Anterior cingulate cortex (tissue), 58 donors: ENCODE data around the gene PPP2R2B.
A peak's percentile ranks its signal among the peaks of the same experiment; 100 is the strongest.

Experiments used
- DNase-seq, 58 donors: peaks; one replicate each; lab custom pipeline; 2025; lab: John Stamatoyannopoulos, UW

Gene PPP2R2B

DNA sequence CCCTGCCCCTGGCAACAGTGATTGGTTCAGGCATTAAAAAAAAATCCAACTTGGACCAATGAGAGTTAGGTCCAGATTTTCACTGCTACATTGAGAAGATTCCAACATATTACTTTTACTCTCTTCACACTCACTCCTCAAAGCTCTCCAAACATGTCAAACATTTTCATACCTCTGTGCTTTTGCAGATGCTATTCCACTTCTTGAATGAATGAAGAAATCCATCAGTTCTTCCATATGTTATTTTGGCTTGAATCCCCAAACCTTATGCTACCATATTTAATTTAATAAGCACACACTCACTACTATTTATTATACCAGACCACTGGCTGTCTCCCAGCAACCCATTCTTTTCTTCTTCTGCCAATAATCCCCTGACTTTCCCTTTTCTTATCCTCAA, 87.1 kb downstream of the PPP2R2B start:
- no peak for DNase-seq

DNA sequence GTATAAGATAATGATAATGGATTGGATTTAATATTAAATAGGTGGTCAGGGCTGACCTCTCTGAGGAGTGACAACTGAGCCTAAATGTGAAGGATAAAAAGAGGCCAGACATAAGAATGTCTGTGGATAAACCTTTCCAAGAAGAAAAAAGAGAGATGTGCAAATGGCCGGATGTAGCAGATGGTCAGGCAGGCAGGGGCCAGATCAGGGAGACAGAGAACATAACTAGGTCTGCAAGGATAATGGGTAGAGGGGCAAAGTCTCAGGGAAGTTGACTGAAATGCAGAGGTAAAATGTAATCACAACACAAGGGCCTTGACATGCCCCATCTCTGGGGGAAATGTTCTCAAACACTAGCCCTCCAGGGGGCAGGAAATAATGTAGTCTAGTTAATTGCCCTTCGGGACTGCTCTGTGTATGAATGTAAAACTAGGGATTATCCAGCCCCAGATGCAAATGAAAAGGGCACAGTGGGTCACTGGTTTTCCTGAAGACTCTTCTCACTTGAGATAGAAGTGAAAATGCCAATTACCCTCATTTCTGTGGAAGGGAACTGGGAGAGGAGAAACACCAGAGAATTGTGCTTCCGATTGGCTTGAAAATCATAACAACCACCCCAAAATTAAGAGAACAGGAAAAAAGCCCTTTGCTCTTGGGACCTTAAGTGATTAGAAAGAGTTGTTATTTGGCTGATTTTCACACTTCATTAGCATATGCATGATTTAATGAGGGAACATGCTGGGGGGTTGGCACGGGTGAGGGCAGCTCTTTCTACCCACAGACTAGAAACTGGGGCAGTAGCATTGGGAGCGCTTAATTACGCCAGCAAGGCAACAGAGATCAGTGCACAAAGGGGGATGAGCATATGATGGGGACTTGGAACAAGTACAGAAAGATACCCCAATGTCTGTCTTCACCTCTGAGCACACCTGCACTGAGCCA, 88.6 kb downstream of the PPP2R2B start:
- peak in 33 of 58 donors; percentile 5 to 85 (median 38) for DNase-seq

DNA sequence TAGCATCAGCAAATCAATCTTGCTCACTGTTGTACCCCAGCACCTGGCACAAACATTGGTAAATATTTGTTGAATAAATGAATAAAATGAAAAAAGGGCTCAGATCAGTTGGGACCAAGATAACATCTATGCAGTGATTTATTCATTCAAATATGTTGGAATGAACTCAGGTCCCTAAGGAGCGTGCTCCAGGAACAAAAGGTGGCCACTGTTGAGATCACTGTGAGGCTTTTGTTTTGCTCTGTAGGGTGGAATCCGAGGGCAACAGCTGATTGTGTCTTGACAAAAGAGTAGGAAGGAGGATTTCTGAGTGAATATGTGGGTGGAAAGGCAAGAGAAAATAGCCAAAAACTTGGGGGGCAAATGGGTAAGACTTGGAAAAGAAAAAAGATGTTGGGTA, 89.7 kb downstream of the PPP2R2B start:
- peak in 1 of 58 donors; percentile 7 for DNase-seq

DNA sequence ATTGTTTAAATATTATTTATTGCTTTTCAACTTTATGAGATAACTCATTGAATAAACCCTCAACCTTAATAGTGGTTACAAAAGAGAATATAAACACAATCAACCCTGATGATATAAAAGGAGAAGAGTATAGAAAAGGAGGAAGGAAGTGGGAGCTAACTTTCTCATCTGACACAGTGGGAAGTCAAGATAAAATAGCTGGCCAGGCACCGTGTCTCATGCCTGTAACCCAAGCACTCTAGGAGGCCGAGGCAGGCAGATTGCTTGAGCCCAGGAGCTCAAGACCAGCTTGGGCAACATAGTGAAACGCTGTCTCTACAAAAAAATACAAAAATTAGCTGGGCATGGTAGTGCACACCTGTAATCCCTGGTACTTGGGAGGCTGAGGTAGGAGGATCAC, 93.5 kb downstream of the PPP2R2B start:
- peak in 1 of 58 donors; percentile 1 for DNase-seq

DNA sequence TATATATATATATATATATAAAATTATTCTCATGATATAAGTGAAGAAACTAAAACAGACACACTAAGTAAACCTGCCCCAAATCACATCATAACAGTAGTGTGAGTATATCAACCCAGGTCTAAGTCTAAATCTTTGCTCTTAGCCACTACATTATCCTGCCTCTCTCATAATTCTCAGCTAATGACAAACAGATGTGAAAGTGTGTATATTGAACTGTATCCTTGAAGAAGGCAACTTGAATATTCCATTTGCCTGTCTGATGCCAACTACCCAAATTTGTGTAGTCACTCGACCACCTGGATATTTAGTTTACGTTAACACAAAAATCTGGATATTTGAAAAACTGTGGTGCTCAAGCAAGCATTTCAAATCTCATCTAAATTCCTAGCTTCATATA, 97.4 kb downstream of the PPP2R2B start:
- DNase-seq: no peak

DNA sequence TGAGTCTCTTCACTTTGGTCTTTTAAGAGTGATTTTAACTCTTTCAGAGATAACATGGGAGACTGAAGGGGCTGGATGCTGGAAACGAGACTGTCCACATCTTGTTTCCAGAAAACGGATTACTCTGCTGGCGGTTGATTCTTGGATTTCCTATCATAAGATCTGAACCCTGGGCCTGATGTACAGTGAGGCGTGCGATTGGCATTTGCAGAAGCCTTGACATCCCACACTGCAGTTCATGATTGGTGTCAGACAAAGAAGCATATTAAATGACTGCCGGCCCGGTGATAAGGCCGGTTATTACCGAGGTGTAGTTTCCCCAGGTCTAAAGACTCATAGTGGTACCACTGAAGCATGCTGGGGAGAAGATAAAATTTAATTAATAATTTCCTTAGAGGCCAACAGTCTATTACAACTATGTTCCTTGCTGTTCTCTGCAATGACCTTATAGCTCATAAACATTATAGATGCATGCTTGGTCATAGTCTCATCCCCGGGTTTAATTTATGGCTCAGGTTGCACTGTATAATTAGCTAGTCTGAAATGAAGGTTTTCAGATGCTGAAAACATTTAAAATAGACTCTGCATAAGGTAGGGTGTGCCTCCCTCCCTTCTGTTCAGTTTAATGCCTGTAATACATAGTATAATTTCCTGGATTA, 99.2 kb downstream of the PPP2R2B start:
- DNase-seq: no peak

DNA sequence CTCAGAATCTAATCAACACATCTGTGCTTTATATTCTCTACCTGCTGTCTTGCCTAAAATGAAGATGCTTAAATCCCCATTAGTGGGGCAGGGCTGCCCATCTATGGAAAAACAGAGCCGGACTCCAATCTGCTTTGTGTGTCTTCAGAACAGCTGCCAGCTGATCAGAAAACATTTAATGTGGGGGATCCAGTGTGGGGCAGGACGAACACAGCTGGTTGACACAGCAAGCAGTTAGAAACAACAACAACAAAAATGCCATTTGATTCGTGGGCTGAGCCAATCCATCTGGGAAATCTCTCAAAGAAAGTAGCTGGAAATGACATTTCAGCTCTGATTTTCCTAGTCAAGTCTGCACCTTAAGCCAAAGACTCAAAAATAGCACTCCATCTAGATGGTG, 99.8 kb downstream of the PPP2R2B start:
- peak in 5 of 58 donors; percentile 2 to 31 (median 11) for DNase-seq

DNA sequence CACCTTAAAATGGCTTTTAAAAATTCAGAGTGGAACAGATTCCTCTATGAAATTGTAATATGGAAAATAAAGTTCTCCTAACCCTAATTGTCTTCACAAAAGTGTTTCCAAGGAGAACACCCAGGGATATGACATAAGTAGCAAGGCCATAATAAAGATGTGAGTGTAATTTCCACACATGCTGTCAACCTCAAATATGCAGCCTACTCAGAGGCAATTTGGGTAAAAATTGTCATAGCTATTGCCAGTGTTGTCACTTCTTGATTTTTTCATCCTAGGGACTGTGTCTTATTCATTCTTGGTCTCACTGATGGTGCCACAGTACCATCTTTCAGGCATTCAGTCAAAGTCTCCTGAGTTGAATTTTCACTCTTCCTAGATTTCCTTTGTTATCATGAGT, 100.3 kb downstream of the PPP2R2B start:
- DNase-seq: no peak

DNA sequence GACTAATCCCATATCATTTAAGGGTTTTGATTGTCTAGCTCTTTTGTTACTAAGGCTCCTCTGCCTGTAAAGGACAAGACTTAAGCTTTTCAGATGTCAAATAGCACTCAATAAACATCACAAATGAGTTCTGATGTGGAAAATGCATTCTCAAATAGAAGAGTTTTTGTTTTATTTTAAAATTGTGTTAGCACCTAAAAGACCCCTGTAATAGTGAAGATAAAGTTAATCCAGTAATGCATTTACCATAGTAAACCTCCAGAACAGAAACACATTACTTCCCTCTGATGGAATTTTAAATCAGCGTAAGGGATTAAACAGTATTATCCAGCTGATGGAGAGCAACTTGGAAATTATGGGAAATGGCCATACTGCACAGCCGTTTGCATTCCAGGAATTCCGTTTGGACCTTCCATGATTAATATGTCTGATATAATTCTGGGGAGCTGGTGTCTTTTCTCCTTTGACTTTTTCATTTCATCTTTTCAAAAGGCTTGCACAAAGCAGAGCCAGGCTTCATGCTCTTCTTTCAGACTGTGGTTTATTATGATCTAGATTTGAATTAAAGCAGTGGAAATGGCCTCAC, 105.6 kb downstream of the PPP2R2B start:
- DNase-seq: no peak

DNA sequence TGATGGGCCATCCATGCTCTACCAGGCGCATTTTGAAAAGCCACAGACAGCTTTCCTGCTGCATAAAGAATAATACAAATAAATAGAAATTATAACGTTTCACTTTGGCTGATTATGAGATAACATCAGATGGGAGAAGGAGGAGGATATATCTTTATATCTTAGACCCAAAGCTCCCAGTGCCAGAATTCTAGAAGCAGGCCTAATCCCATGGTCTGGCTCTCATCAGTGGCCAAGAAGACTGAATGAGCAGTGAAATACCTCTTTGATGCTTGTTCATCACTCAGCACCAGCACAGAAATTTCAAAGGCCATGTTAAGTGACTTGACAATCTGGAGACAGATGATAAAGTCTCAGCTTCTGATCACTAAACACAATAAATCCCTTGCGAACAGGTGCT, 107.6 kb downstream of the PPP2R2B start:
- no peak for DNase-seq

DNA sequence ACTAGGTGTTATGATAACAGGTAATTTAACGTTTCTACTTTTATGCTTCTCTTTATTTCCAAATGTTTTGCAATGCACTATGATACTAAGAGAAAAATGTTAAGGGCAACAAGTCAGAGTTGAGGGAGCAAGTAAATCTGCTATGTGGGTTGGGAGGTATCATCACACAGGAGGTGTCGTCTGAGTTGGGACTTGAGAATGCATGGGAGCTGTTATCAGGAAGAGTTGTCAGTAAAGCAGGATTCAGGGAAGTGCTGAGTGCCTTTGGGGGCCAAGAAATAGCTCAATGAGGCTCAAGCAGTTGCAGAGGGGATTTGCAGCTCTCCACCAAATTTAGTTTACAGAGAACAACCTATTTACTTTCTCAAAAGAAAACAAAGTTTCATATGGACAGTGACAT, 108.0 kb downstream of the PPP2R2B start:
- DNase-seq: no peak

DNA sequence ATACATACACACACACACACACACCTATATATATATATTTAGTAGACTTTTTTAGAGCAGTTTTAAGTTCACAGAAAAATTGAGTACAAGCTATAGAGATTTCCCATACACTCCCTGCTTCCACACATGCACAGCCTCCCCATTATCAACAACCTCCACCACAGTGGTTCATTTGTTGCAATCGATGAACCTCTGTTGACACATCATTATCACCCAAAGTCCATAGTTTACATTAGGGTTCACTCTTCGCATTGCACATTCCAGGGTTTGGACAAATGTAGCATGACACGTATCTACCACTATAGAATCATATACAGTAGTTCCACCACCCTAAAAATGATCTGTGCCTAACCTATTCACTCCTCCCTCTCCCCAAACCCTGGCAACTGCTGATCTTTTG, 111.0 kb downstream of the PPP2R2B start:
- DNase-seq: no peak

DNA sequence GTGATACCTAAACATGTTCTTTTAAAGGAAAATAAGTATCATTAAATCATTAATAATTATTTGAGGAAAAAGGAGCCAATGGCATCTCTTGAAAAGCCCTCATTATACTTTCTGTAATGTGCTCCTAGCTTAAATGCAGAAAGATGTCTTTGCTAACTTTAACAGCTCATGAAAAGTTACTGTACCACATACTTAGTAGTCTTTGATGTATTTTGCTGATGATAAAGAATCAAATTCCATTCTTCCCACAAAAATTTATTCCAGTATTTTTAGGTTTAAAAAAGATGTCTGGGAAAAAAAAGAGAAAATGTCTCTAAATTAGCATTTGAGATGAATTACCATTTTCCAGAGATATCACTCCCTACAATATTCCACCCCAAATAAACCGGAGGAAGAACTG, 112.5 kb downstream of the PPP2R2B start:
- DNase-seq: no peak

DNA sequence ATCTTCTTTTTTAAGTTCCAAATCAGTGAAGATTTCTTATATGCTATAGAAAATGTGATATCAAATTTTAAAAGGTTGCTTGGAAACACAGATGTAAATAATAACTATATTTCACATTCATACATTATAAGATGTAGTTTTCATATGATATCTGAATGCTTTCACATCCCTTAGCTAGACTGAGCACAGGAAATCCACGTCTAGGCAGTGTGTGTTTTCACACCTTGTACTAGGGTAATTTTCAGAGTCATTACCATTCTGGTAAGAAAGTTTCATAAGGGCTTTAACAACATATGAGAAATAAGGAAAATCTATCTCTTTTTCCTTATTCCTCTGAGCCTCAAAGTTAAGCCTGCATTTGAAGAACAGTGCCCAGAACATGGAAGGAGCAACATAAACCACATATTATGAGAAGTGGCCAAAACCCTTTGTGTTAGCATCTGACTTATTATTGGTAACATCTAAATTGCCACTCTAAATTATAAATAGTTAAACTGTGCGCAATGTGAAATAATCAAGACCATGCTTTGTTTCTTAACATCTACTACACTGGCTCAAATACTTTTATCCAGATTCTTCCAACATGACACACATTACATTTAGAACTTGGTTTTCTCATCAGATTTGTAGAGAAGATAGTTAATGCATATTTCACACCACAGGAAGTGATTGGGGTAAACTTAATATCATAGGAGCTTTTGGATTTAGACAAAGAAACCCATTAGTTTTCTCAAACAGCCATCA, 113.3 kb downstream of the PPP2R2B start:
- no peak for DNase-seq

DNA sequence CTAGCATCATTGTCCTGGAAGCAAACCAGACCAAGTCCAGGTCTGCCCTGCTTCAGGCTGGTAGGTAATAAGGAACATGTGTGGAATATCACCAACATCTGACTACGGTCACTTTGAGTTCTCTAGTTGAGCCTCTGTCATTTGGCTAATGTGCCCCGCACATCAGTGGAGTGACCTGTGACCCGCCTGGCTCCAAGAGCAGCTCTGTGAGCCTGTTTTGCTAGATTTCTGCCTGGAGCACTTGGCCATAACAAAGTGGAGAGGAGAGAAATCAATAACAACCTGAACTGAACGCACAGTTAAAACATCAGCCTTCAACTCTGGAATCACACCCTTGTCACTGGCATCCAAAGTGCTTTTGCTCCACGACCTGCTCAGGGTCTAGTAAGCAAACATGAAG, 115.7 kb downstream of the PPP2R2B start:
- no peak for DNase-seq

DNA sequence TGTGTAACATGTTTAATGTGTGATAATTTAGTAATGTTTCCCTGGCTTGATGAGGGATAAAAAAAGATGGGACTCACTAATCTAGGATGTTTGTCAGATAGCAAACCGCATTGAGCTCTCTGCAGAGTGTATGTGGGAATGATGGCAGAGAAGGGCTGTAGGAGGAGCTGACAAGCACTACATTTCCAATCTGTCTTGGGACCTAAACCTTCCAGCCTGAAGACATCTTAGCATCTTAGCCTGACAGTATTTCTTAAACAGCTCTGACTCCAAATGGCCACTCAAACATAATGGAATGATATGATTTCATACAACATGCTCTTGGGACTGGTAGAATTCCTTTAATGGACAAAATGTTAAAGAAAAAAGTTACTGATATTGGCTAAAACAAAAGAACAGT, 116.7 kb downstream of the PPP2R2B start:
- no peak for DNase-seq

DNA sequence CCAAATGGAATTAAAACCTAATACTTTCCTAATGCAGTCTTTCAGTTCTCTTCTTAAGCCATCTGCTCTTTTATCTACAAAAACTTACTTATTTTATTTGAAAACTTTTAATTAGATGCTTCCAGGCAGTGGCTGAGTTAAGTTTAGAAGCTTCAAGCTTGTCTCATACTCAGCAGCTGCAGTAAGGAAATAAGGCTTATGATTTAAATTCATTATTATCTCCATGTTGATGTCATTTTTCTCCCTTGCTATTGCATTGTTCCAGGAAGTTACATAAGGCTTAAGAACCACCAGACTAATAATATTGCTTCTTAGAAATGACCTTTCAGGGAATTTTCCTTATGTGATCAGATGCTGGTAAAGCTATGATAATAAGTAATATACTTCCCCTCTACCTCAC, 119.6 kb downstream of the PPP2R2B start:
- no peak for DNase-seq

DNA sequence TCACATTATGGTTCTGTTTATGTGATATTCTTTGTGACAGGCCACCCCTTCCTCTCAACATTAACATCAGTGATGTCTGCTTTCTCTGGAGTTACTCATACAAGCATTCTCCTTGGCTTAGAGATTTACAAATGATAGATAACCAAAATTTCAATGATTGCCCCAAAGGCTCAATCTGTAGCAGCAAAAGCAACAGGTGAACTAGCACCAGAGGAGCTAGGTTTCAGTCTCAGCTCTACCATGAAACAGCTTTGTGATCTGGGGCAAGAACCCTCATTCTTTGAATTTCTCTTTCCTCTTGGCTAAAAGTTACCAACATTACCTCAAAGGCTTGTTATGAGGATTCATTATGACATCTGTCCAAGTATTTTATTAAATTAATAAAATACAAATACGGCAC, 120.5 kb downstream of the PPP2R2B start:
- no peak for DNase-seq

DNA sequence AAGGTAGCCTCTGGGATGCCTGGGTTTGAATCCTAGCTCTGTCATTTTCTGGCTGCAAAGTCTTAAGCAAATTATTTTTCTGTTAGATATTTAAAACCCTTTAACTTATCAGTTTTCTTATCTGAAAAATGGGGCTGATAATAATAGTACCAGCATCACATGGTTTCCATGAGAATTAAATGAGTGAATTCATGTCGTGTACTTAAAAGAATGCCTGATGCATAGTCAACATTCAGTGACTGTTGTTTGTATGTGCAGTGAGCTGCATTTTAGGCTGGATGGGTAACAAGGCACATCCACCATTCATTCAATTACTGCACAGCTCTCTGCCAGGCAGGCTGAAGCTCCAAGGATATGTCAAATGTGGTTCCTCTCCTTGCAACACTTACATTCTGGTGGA, 122.0 kb downstream of the PPP2R2B start:
- no peak for DNase-seq

DNA sequence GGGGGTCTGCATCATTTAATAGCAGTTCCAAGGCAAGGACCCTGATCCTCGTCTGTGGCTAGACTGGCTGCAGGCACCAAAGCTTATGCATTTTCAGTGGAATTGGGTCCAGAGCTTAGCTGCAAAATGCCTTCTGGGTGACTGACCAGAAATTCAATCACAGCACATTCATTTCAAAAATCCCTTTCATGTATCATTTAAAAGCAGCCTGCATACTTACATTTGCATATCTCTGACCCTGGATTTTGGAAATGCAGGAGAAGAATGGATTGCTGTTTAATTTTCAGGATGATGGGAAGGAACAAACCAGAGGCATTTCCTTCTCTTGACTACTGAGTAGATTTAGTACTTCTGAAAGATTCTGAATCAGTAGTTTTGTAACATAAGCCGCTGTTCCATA, 122.8 kb downstream of the PPP2R2B start:
- no peak for DNase-seq

DNA sequence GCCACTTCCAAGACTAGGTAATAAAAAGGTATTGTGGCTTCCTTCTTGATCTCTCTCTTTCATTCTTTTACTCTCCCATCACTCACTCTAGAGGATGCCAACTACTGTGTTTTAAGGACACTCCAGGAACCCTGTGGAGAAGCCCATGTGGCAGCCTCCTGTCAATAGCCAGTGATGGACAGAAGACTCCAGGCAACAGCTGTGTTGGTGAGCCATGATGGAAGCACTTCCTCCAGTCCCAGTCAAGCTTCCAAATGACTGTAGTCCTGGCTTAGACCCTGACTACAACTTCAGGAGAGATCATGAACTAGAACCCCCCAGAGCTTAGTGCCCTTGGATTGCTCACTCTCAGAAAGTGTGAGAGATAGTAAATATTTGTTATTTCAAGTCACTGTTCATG, 123.9 kb downstream of the PPP2R2B start:
- no peak for DNase-seq
